GM23248 (cell line): ENCODE results near the gene KERA. TPM values are rescaled to one million over a fixed set of nuclear protein-coding genes. Genes with fewer than 3 reads are reported as not detected.
A peak's percentile ranks its signal among the peaks of the same experiment; 100 is the strongest.

Experiments
- DNase-seq: peaks from one replicate; pipeline ENCODE4 v3.0.0-alpha.2; 2015
- H2AFZ ChIP-seq: fragments of 200-600 bp; sonication (generic); 2 replicates; pipeline ENCODE4 v1.6.1; 2016; ENCODE audit warnings: antibody characterized with exemption
- H3F3A ChIP-seq: fragments of 200-600 bp; sonication (generic); 2 replicates; pipeline ENCODE4 v1.6.1; 2016; ENCODE audit warnings: mild to moderate bottlenecking, antibody characterized with exemption, mixed run types; ENCODE audit not compliant: insufficient read depth
- H3K27ac ChIP-seq: fragments of 200-600 bp; sonication (generic); 2 replicates; pipeline ENCODE4 v1.5.1; 2016; ENCODE audit warnings: mild to moderate bottlenecking
- H3K27me3 ChIP-seq: fragments of 200-600 bp; sonication (generic); replicated peaks from 2 replicates; pipeline ENCODE4 v1.6.1; 2016; ENCODE audit warnings: mild to moderate bottlenecking; ENCODE audit not compliant: insufficient read depth
- H3K36me3 ChIP-seq: fragments of 200-600 bp; sonication (generic); 2 replicates; pipeline ENCODE4 v1.6.1; 2016; ENCODE audit warnings: low read depth, mild to moderate bottlenecking
- H3K4me1 ChIP-seq: fragments of 200-600 bp; sonication (generic); 2 replicates; pipeline ENCODE4 v1.6.1; 2016; ENCODE audit warnings: mild to moderate bottlenecking; ENCODE audit not compliant: insufficient read depth
- H3K4me2 ChIP-seq: fragments of 200-600 bp; sonication (generic); one replicate; pipeline ENCODE4 v1.6.1; 2016; ENCODE audit warnings: mild to moderate bottlenecking; ENCODE audit not compliant: unreplicated experiment
- H3K4me3 ChIP-seq: fragments of 200-600 bp; sonication (generic); 2 replicates; pipeline ENCODE4 v1.5.1; 2016; ENCODE audit warnings: mild to moderate bottlenecking
- H3K79me2 ChIP-seq: fragments of 200-600 bp; sonication (generic); 2 replicates; pipeline ENCODE4 v1.6.1; 2016; ENCODE audit warnings: mild to moderate bottlenecking; ENCODE audit not compliant: insufficient read depth
- H3K9ac ChIP-seq: fragments of 200-600 bp; sonication (generic); 2 replicates; pipeline ENCODE4 v1.6.1; 2016; ENCODE audit warnings: mild to moderate bottlenecking
- H3K9me2 ChIP-seq: fragments of 200-600 bp; sonication (generic); 2 replicates; pipeline ENCODE4 v1.6.1; 2016; ENCODE audit warnings: mixed run types, mild to moderate bottlenecking, moderate library complexity; ENCODE audit not compliant: insufficient read depth
- H3K9me3 ChIP-seq: fragments of 200-600 bp; sonication (generic); one replicate; pipeline ENCODE4 v1.6.1; 2017; ENCODE audit warnings: low read depth
- H4K20me1 ChIP-seq: fragments of 200-600 bp; sonication (generic); 2 replicates; pipeline ENCODE4 v1.6.0; 2016; ENCODE audit not compliant: insufficient read depth
- EZH2 ChIP-seq: fragments of 200-600 bp; sonication (generic); IDR thresholded peaks from 2 replicates; pipeline ENCODE4 v1.6.1; 2018; ENCODE audit warnings: antibody characterized with exemption, mild to moderate bottlenecking; ENCODE audit not compliant: insufficient read depth, poor library complexity, severe bottlenecking
- EZH2phosphoT487 ChIP-seq: fragments of 200-600 bp; sonication (generic); IDR thresholded peaks from 2 replicates; pipeline ENCODE4 v1.6.1; 2018; ENCODE audit warnings: antibody characterized with exemption, moderate library complexity, mild to moderate bottlenecking, low read depth; ENCODE audit not compliant: insufficient read depth
- WGBS, 2 experiments: methylation state at CpG; one replicate each; pipeline ENCODE4 v1.1.6; 2015 to 2017; ENCODE audit warnings: low lambda C conversion rate in 2 of 2, low coverage in 1 of 2; ENCODE audit errors: missing lambda C conversion rate in 2 of 2; 5-methylcytosine and 5-hydroxymethylcytosine counted together
- in situ Hi-C: fragments of 300-500 bp; cut with MboI; formaldehyde crosslinking; loops from 2 replicates; pipeline ENCODE4 v1.15.0; 2020
- polyA plus RNA-seq: library from polyadenylated mRNA; unstranded; fragments of >200 nt; fragmentation: Nextera tagmentation; extraction: Ambion mirVana; gene quantifications from 2 replicates; pipeline ENCODE4 v1.2.1, GENCODE V29; 2016
- total RNA-seq: library from RNA; depleted of rRNA; stranded (reverse); fragments of >200 nt; shearing (Covaris generic); gene quantifications from 2 replicates; pipeline ENCODE4 v1.2.3, GENCODE V29; 2014; rRNA removed

KERA gene
- total RNA-seq (not detected in 2 replicates), polyA plus RNA-seq (not detected in 2 replicates)

- no peak for TF ChIP-seq EZH2phosphoT487
- no peak for TF ChIP-seq EZH2
- Histone ChIP-seq H3F3A (0 out of 2 replicates have a peak, but pooled peaks cover 8% of the 10 kb centered on the region), H3K27me3 (no peaks in the 10 kb centered on the region), H3K36me3 (no peaks in the 10 kb centered on the region), H3K9ac (no peak within 1 kb of the TSS), H3K4me2 (no peak within 1 kb of the TSS), H3K9me3 (no peaks in the 10 kb centered on the region), H3K9me2 (no peaks in the 10 kb centered on the region), H3K4me1 (peaks cover 13% of the 10 kb centered on the region), H3K4me3 (no peak within 1 kb of the TSS), H3K79me2 (no peaks in the 10 kb centered on the region), H2AFZ (no peak within 1 kb of the TSS), H3K27ac (no peak within 1 kb of the TSS), H4K20me1 (no peaks in the 10 kb centered on the region)
- WGBS, 2 experiments = 36% methylated on average over 9 of the region's 9 CpGs
- in situ Hi-C loops = no loop called here
- DNase-seq = no peak
These were observed at the start of gene KERA for GRCh38 chr12:91057368-91058165. Gene KERA (minus strand): TSS chr12:91058024. CDS start chr12:91056281, 1,743 bp downstream.

- H3K27me3 ChIP-seq = no peaks in the 10 kb centered on the region
- peaks cover 51% of the 10 kb centered on the region for H3K4me1 ChIP-seq
- no peak for DNase-seq
- H3K36me3 ChIP-seq = peaks cover 40% of the 10 kb centered on the region
- H3K79me2 ChIP-seq = peaks cover 23% of the 10 kb centered on the region
- no peak overlapping the region for H3K27ac ChIP-seq
- H3F3A ChIP-seq = peaks cover 25% of the 10 kb centered on the region; the same call in 1 of the 2 replicates
- H4K20me1 ChIP-seq = no peaks in the 10 kb centered on the region
- in situ Hi-C loops = loop anchor here (10.0 kb wide), 2 partner anchors 121 to 219 kb away; no protein-coding TSS in a partner anchor
- TF ChIP-seq EZH2 (no peak), EZH2phosphoT487 (no peak)
- H3K9me3 ChIP-seq = no peaks in the 10 kb centered on the region
- H3K9me2 ChIP-seq = no peaks in the 10 kb centered on the region; the same call in 1 of the 2 replicates
- no peak overlapping the region for H2AFZ ChIP-seq
- no peak overlapping the region for H3K4me3 ChIP-seq
- no peak overlapping the region for H3K4me2 ChIP-seq
- H3K9ac ChIP-seq = no peak overlapping the region
These were observed 48.5 kb upstream of the KERA start for GRCh38 chr12:91106283-91106682.

GRCh38 chr12:91105807-91106206 is 48.0 kb upstream of the KERA start:
- peak overlapping the region; percentile 27 for H3K4me2 ChIP-seq
- peaks cover 40% of the 10 kb centered on the region for H3K36me3 ChIP-seq
- H3K9ac ChIP-seq = no peak overlapping the region
- H3K9me2 ChIP-seq = no peaks in the 10 kb centered on the region; the same call in 1 of the 2 replicates
- no peak overlapping the region for H2AFZ ChIP-seq
- no peaks in the 10 kb centered on the region for H3K27me3 ChIP-seq
- peaks cover 26% of the 10 kb centered on the region; the same call in 1 of the 2 replicates for H3F3A ChIP-seq
- no peaks in the 10 kb centered on the region for H3K9me3 ChIP-seq
- no peak for DNase-seq
- no peaks in the 10 kb centered on the region for H4K20me1 ChIP-seq
- peaks cover 18% of the 10 kb centered on the region for H3K79me2 ChIP-seq
- peaks cover 56% of the 10 kb centered on the region for H3K4me1 ChIP-seq
- in situ Hi-C loops = loop anchor here (10.0 kb wide), 2 partner anchors 121 to 219 kb away; no protein-coding TSS in a partner anchor
- TF ChIP-seq EZH2 (no peak), EZH2phosphoT487 (no peak)
- no peak overlapping the region for H3K4me3 ChIP-seq
- H3K27ac ChIP-seq = no peak overlapping the region
- WGBS, 2 experiments = 49 to 57% methylated on average over 5 of the region's 5 CpGs

- Histone ChIP-seq H3K4me1 (peaks cover 64% of the 10 kb centered on the region), H3K79me2 (peaks cover 10% of the 10 kb centered on the region)
- WGBS, 2 experiments = 5 to 6% methylated on average over 1 of the region's 1 CpG
These were observed 47.1 kb upstream of the KERA start for GRCh38 chr12:91104812-91105466.

More at GRCh38 chr12:91104812-91105466, 47.1 kb upstream of the KERA start:
- H3K4me2 ChIP-seq = peak overlapping the region; percentile 27
- no peaks in the 10 kb centered on the region for H3K9me3 ChIP-seq
- no peak overlapping the region for H3K27ac ChIP-seq
- no peaks in the 10 kb centered on the region for H3K27me3 ChIP-seq
- no peaks in the 10 kb centered on the region; the same call in 1 of the 2 replicates for H3K9me2 ChIP-seq
- no peak for DNase-seq
- no peaks in the 10 kb centered on the region for H4K20me1 ChIP-seq
- in situ Hi-C loops = loop anchor here (10.0 kb wide), 2 partner anchors 120 to 220 kb away; no protein-coding TSS in a partner anchor
- no peak overlapping the region for H3K9ac ChIP-seq
- no peak overlapping the region; the same call in 1 of the 2 replicates for H3K4me3 ChIP-seq
- H3F3A ChIP-seq = peaks cover 30% of the 10 kb centered on the region; the same call in 1 of the 2 replicates
- no peak for TF ChIP-seq EZH2
- no peak for TF ChIP-seq EZH2phosphoT487
- H2AFZ ChIP-seq = no peak overlapping the region
- peaks cover 40% of the 10 kb centered on the region for H3K36me3 ChIP-seq
